ENCODE measurements around the gene ADH6. TPM values are rescaled to one million over a fixed set of nuclear protein-coding genes. Genes with fewer than 3 reads are reported as not detected.

The ADH6 gene
- total and polyA plus RNA-seq, 2 of the 13 experiments (the other 11 are each of a cell fraction or from before 2014, with no cell fraction given): 39.8 to 73.9 TPM

- TF ChIP-seq SNAPC5 (CRISPR knock-in tag; IDR thresholded peaks at IDR 0.05; ENCODE audit: borderline replicate concordance) (no peak), BRCA1 (CRISPR knock-in tag; IDR thresholded peaks at IDR 0.05) (no peak), FOSL1 (CRISPR knock-in tag; IDR thresholded peaks at IDR 0.05; ENCODE audit: borderline replicate concordance) (no peak), GPBP1L1 (CRISPR knock-in tag; IDR thresholded peaks at IDR 0.05) (no peak), ZBTB7B (CRISPR knock-in tag; IDR thresholded peaks at IDR 0.05) (no peak), SALL2 (CRISPR knock-in tag; IDR thresholded peaks at IDR 0.05) (no peak), MZF1 (CRISPR knock-in tag; IDR thresholded peaks at IDR 0.05; ENCODE audit: borderline replicate concordance) (no peak), ATF7 (IDR thresholded peaks at IDR 0.05) (no peak), ATF7 (CRISPR knock-in tag; IDR thresholded peaks at IDR 0.05) (no peak), BRD4 (CRISPR knock-in tag; IDR thresholded peaks at IDR 0.05) (no peak), ZNF772 (CRISPR knock-in tag; IDR thresholded peaks at IDR 0.05) (no peak), TOE1 (CRISPR knock-in tag; IDR thresholded peaks at IDR 0.05) (no peak), ZNF644 (CRISPR knock-in tag; IDR thresholded peaks at IDR 0.05; ENCODE audit: low read depth) (no peak), KLF11 (CRISPR knock-in tag; IDR thresholded peaks at IDR 0.05) (0 out of 2 replicates have a peak, but pooled peaks have one; percentile 3), MAFK (conservative IDR thresholded peaks at IDR 0.05 in 1 of 2, IDR thresholded peaks at IDR 0.05 in 1 of 2; ENCODE audit: low read length in 2 of 2) (0 out of 4 replicates have a peak, but pooled peaks of 1 of the 2 experiments have one; percentile 9), ZNF138 (CRISPR knock-in tag; IDR thresholded peaks at IDR 0.05; ENCODE audit: low read depth) (no peak), E2F1 (CRISPR knock-in tag; IDR thresholded peaks at IDR 0.05) (no peak), GFI1 (CRISPR knock-in tag; IDR thresholded peaks at IDR 0.05; ENCODE audit: borderline replicate concordance) (no peak)
- TF ChIP-seq, protein P1, sequence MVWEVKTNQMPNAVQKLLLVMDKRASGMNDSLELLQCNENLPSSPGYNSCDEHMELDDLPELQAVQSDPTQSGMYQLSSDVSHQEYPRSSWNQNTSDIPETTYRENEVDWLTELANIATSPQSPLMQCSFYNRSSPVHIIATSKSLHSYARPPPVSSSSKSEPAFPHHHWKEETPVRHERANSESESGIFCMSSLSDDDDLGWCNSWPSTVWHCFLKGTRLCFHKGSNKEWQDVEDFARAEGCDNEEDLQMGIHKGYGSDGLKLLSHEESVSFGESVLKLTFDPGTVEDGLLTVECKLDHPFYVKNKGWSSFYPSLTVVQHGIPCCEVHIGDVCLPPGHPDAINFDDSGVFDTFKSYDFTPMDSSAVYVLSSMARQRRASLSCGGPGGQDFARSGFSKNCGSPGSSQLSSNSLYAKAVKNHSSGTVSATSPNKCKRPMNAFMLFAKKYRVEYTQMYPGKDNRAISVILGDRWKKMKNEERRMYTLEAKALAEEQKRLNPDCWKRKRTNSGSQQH (CRISPR knock-in tag; IDR thresholded peaks at IDR 0.05; ENCODE audit: low read depth): no peak
- TF ChIP-seq, protein P2, sequence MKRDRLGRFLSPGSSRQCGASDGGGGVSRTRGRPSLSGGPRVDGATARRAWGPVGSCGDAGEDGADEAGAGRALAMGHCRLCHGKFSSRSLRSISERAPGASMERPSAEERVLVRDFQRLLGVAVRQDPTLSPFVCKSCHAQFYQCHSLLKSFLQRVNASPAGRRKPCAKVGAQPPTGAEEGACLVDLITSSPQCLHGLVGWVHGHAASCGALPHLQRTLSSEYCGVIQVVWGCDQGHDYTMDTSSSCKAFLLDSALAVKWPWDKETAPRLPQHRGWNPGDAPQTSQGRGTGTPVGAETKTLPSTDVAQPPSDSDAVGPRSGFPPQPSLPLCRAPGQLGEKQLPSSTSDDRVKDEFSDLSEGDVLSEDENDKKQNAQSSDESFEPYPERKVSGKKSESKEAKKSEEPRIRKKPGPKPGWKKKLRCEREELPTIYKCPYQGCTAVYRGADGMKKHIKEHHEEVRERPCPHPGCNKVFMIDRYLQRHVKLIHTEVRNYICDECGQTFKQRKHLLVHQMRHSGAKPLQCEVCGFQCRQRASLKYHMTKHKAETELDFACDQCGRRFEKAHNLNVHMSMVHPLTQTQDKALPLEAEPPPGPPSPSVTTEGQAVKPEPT (CRISPR knock-in tag; IDR thresholded peaks at IDR 0.05; ENCODE audit: low read depth): no peak
Measured at GRCh38 chr4:99156992-99157391, 62.1 kb downstream of the ADH6 start (continued).

All from HepG2 (cell line).